Astrocyte (in vitro differentiated cells and primary cell): ENCODE data around the gene DGKG. TPM values are rescaled to one million over a fixed set of nuclear protein-coding genes. Genes with fewer than 3 reads are reported as not detected.

Experiments
- DNase-seq: peaks from one replicate; pipeline ENCODE4 v3.0.0-alpha.2; 2010; ENCODE audit warnings: low read depth
- FAIRE-seq: peaks from 2 replicates; lab custom pipeline; 2011; peaks lifted over from hg19 to GRCh38; lab: Jason Lieb, UNC
- H2AFZ ChIP-seq: 2 replicates; pipeline ENCODE4 v1.6.0; 2012; ENCODE audit warnings: low read depth, low read length, inconsistent platforms
- H3K27ac ChIP-seq: 2 replicates; pipeline ENCODE4 v1.5.1; 2011; ENCODE audit warnings: low read depth, low read length, inconsistent platforms
- H3K27me3 ChIP-seq: 2 replicates; pipeline ENCODE4 v1.6.0; 2011; ENCODE audit warnings: low read length, inconsistent platforms; ENCODE audit not compliant: insufficient read depth
- H3K36me3 ChIP-seq: 2 replicates; pipeline ENCODE4 v1.5.1; 2011; ENCODE audit warnings: low read length, inconsistent platforms; ENCODE audit not compliant: insufficient read depth
- H3K4me1 ChIP-seq: 2 replicates; pipeline ENCODE4 v1.5.1; 2011; ENCODE audit warnings: low read length, inconsistent platforms; ENCODE audit not compliant: insufficient read depth
- H3K4me2 ChIP-seq: 2 replicates; pipeline ENCODE4 v1.6.0; 2012; ENCODE audit warnings: low read length, inconsistent platforms
- H3K4me3 ChIP-seq: 2 replicates; pipeline ENCODE4 v1.5.1; 2011; ENCODE audit warnings: low read depth, mild to moderate bottlenecking, low read length, inconsistent platforms; ENCODE audit not compliant: insufficient read depth
- H3K79me2 ChIP-seq: 2 replicates; pipeline ENCODE4 v1.6.0; 2012; ENCODE audit warnings: mild to moderate bottlenecking, low read length, inconsistent platforms; ENCODE audit not compliant: insufficient read depth
- H3K9ac ChIP-seq: 2 replicates; pipeline ENCODE4 v1.6.0; 2012; ENCODE audit warnings: mild to moderate bottlenecking, low read length, inconsistent platforms
- H3K9me3 ChIP-seq: 2 replicates; pipeline ENCODE4 v1.5.1; 2012; ENCODE audit warnings: low read depth, mild to moderate bottlenecking, low read length, inconsistent platforms; ENCODE audit not compliant: insufficient read depth
- H4K20me1 ChIP-seq: 2 replicates; pipeline ENCODE4 v1.6.0; 2012; ENCODE audit warnings: low read length, inconsistent platforms; ENCODE audit not compliant: insufficient read depth
- H3K27ac Mint-ChIP-seq: one replicate; pipeline ENCODE4 v1.8.0; 2021; ENCODE audit warnings: mild to moderate bottlenecking, mixed read lengths; ENCODE audit not compliant: unreplicated experiment
- H3K27me3 Mint-ChIP-seq: one replicate; pipeline ENCODE4 v1.8.0; 2021; ENCODE audit warnings: low read depth, mixed read lengths; ENCODE audit not compliant: unreplicated experiment
- H3K36me3 Mint-ChIP-seq: one replicate; pipeline ENCODE4 v1.8.0; 2021; ENCODE audit warnings: low read depth, mixed read lengths; ENCODE audit not compliant: unreplicated experiment
- H3K4me1 Mint-ChIP-seq: one replicate; pipeline ENCODE4 v1.8.0; 2021; ENCODE audit warnings: low read depth, mixed read lengths; ENCODE audit not compliant: unreplicated experiment
- H3K4me3 Mint-ChIP-seq: one replicate; pipeline ENCODE4 v1.8.0; 2021; ENCODE audit warnings: mild to moderate bottlenecking, moderate library complexity, mixed read lengths; ENCODE audit not compliant: unreplicated experiment
- H3K9me3 Mint-ChIP-seq: one replicate; pipeline ENCODE4 v1.8.0; 2021; ENCODE audit warnings: mild to moderate bottlenecking, mixed read lengths; ENCODE audit not compliant: unreplicated experiment
- EZH2 ChIP-seq: IDR thresholded peaks from 2 replicates; pipeline ENCODE4 v1.6.1; 2012; ENCODE audit warnings: mild to moderate bottlenecking, low read length, inconsistent platforms; ENCODE audit not compliant: insufficient read depth
- total RNA-seq: library from RNA; stranded (reverse); gene quantifications from 2 replicates; pipeline ENCODE4 v1.2.1, GENCODE V29; 2021
- TF ChIP-seq, protein P1 (sequence below): IDR thresholded peaks from 2 replicates; pipeline ENCODE4 v1.5.1; 2011; ENCODE audit warnings: low read depth, mild to moderate bottlenecking, inconsistent platforms, low read length, moderate library complexity; ENCODE audit not compliant: insufficient read depth

The DGKG gene
- total RNA-seq, 1 donor from 2014 or later: 0.64 TPM

- H3K27ac ChIP-seq: no peak overlapping the region
- H3K4me1 Mint-ChIP-seq: peaks cover 7% of the 10 kb centered on the region
- no peak for DNase-seq
- H3K4me1 ChIP-seq: no peaks in the 10 kb centered on the region
- TF ChIP-seq, protein P1, sequence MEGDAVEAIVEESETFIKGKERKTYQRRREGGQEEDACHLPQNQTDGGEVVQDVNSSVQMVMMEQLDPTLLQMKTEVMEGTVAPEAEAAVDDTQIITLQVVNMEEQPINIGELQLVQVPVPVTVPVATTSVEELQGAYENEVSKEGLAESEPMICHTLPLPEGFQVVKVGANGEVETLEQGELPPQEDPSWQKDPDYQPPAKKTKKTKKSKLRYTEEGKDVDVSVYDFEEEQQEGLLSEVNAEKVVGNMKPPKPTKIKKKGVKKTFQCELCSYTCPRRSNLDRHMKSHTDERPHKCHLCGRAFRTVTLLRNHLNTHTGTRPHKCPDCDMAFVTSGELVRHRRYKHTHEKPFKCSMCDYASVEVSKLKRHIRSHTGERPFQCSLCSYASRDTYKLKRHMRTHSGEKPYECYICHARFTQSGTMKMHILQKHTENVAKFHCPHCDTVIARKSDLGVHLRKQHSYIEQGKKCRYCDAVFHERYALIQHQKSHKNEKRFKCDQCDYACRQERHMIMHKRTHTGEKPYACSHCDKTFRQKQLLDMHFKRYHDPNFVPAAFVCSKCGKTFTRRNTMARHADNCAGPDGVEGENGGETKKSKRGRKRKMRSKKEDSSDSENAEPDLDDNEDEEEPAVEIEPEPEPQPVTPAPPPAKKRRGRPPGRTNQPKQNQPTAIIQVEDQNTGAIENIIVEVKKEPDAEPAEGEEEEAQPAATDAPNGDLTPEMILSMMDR: no peak
- no peak for TF ChIP-seq EZH2
- no peak overlapping the region for H3K4me3 Mint-ChIP-seq
- no peak overlapping the region for H3K27ac Mint-ChIP-seq
- H3K79me2 ChIP-seq: no peaks in the 10 kb centered on the region
- no peaks in the 10 kb centered on the region for H3K36me3 Mint-ChIP-seq
- H2AFZ ChIP-seq: no peak overlapping the region
- peaks cover 2% of the 10 kb centered on the region for H3K27me3 ChIP-seq
- no peak overlapping the region for H3K4me3 ChIP-seq
- peaks cover 2% of the 10 kb centered on the region for H3K9me3 Mint-ChIP-seq
- no peak for FAIRE-seq
- H4K20me1 ChIP-seq: no peaks in the 10 kb centered on the region
- no peaks in the 10 kb centered on the region for H3K9me3 ChIP-seq
- H3K4me2 ChIP-seq: no peak overlapping the region
- peaks cover 45% of the 10 kb centered on the region for H3K27me3 Mint-ChIP-seq
- H3K9ac ChIP-seq: no peak overlapping the region
- no peaks in the 10 kb centered on the region for H3K36me3 ChIP-seq
These were observed 176.7 kb downstream of the DGKG start for GRCh38 chr3:186185194-186185787.

- no peak overlapping the region for H3K9ac ChIP-seq
- H3K79me2 ChIP-seq: no peaks in the 10 kb centered on the region
- Mint-ChIP-seq H3K4me1 (peaks cover 7% of the 10 kb centered on the region), H3K27ac (no peak overlapping the region), H3K9me3 (peaks cover 2% of the 10 kb centered on the region), H3K27me3 (peaks cover 41% of the 10 kb centered on the region), H3K4me3 (no peak overlapping the region), H3K36me3 (no peaks in the 10 kb centered on the region)
- no peaks in the 10 kb centered on the region for H3K4me1 ChIP-seq
- H2AFZ ChIP-seq: no peak overlapping the region
- H4K20me1 ChIP-seq: no peaks in the 10 kb centered on the region
- no peak for TF ChIP-seq EZH2
- FAIRE-seq: no peak
- no peak overlapping the region for H3K4me3 ChIP-seq
- peaks cover 2% of the 10 kb centered on the region for H3K27me3 ChIP-seq
- no peak for DNase-seq
- H3K4me2 ChIP-seq: no peak overlapping the region
- H3K27ac ChIP-seq: no peak overlapping the region
- no peaks in the 10 kb centered on the region for H3K9me3 ChIP-seq
- no peaks in the 10 kb centered on the region for H3K36me3 ChIP-seq
These were observed 178.0 kb downstream of the DGKG start for GRCh38 chr3:186184021-186184420.

GRCh38 chr3:186182850-186183249 is 179.2 kb downstream of the DGKG start:
- no peak overlapping the region for H3K4me3 Mint-ChIP-seq
- Histone ChIP-seq H3K4me1 (no peaks in the 10 kb centered on the region), H3K4me3 (no peak overlapping the region), H3K4me2 (no peak overlapping the region), H2AFZ (no peak overlapping the region), H3K79me2 (no peaks in the 10 kb centered on the region), H3K27me3 (peaks cover 2% of the 10 kb centered on the region), H3K9me3 (no peaks in the 10 kb centered on the region), H3K9ac (no peak overlapping the region), H3K36me3 (no peaks in the 10 kb centered on the region), H4K20me1 (no peaks in the 10 kb centered on the region), H3K27ac (no peak overlapping the region)
- TF ChIP-seq, protein P1: no peak
- TF ChIP-seq EZH2: no peak
- FAIRE-seq (no peak), DNase-seq (no peak)
- peaks cover 32% of the 10 kb centered on the region for H3K27me3 Mint-ChIP-seq
- no peaks in the 10 kb centered on the region for H3K36me3 Mint-ChIP-seq
- peaks cover 2% of the 10 kb centered on the region for H3K9me3 Mint-ChIP-seq
- H3K27ac Mint-ChIP-seq: no peak overlapping the region
- peaks cover 7% of the 10 kb centered on the region for H3K4me1 Mint-ChIP-seq
